Keratinocyte (primary cell): ENCODE data around the gene WARS2. TPM values are rescaled to one million over a fixed set of nuclear protein-coding genes. Genes with fewer than 3 reads are reported as not detected.

ENCODE experiments used
- DNase-seq: peaks from one replicate; pipeline ENCODE4 v3.0.0-alpha.2; 2011; ENCODE audit warnings: low read depth, missing footprints, low spot score
- FAIRE-seq: peaks from 2 replicates; lab custom pipeline; 2011; peaks lifted over from hg19 to GRCh38; lab: Jason Lieb, UNC
- H2AFZ ChIP-seq: 2 replicates; pipeline ENCODE4 v1.6.0; 2012; ENCODE audit warnings: low read length, control low read depth, inconsistent platforms; ENCODE audit not compliant: control insufficient read depth
- H3K27ac ChIP-seq: 2 replicates; pipeline ENCODE4 v1.5.1; 2011; ENCODE audit warnings: low read length; ENCODE audit not compliant: control insufficient read depth, insufficient read depth
- H3K27me3 ChIP-seq: 3 replicates; pipeline ENCODE4 v1.6.0; 2011; ENCODE audit warnings: low read length; ENCODE audit not compliant: control insufficient read depth, insufficient read depth; ENCODE audit errors: extremely low read depth
- H3K36me3 ChIP-seq, 2 experiments: 2 replicates in 1 of 2; 3 replicates in 1 of 2; pipeline ENCODE4 v1.5.1; 2011; ENCODE audit warnings: low read length in 2 of 2, mild to moderate bottlenecking in 1 of 2; ENCODE audit not compliant: control insufficient read depth in 2 of 2, insufficient read depth in 2 of 2; ENCODE audit errors: extremely low read depth in 1 of 2
- H3K4me1 ChIP-seq: 3 replicates; pipeline ENCODE4 v1.5.1; 2011; ENCODE audit warnings: low read length; ENCODE audit not compliant: control insufficient read depth, insufficient read depth; ENCODE audit errors: extremely low read depth
- H3K4me2 ChIP-seq: 3 replicates; pipeline ENCODE4 v1.6.0; 2011; ENCODE audit warnings: low read depth, low read length; ENCODE audit not compliant: control insufficient read depth, insufficient read depth; ENCODE audit errors: extremely low read depth
- H3K4me3 ChIP-seq, 3 experiments: fragments of 200-600 bp in 1 of 3; sonication (generic) in 1 of 3; 2 replicates in 2 of 3; 3 replicates in 1 of 3; pipeline ENCODE4 v1.5.1; 2011 to 2016; ENCODE audit warnings: low read length in 3 of 3, mild to moderate bottlenecking in 3 of 3, control low read depth in 2 of 3, inconsistent platforms in 1 of 3, low read depth in 1 of 3, mixed read lengths in 1 of 3, mixed run types in 1 of 3, moderate library complexity in 1 of 3; ENCODE audit not compliant: control insufficient read depth in 2 of 3, insufficient read depth in 2 of 3; ENCODE audit errors: extremely low read depth in 1 of 3
- H3K79me2 ChIP-seq: 2 replicates; pipeline ENCODE4 v1.6.0; 2012; ENCODE audit warnings: low read length; ENCODE audit not compliant: control insufficient read depth, insufficient read depth
- H3K9ac ChIP-seq: 3 replicates; pipeline ENCODE4 v1.6.0; 2011; ENCODE audit warnings: low read length; ENCODE audit not compliant: control insufficient read depth, insufficient read depth; ENCODE audit errors: extremely low read depth
- H3K9me1 ChIP-seq: 3 replicates; pipeline ENCODE4 v1.6.0; 2011; ENCODE audit warnings: low read length; ENCODE audit not compliant: control insufficient read depth, insufficient read depth; ENCODE audit errors: extremely low read depth
- H3K9me3 ChIP-seq: 2 replicates; pipeline ENCODE4 v1.5.1; 2012; ENCODE audit warnings: low read depth, low read length; ENCODE audit not compliant: control insufficient read depth
- H4K20me1 ChIP-seq: 3 replicates; pipeline ENCODE4 v1.6.0; 2011; ENCODE audit warnings: low read length; ENCODE audit not compliant: control insufficient read depth, insufficient read depth; ENCODE audit errors: extremely low read depth
- CTCF ChIP-seq, 3 experiments: IDR thresholded peaks in 1 of 3; conservative IDR thresholded peaks in 1 of 3; optimal IDR thresholded peaks in 1 of 3; 2 replicates in 2 of 3; 3 replicates in 1 of 3; pipeline versions ENCODE3 to v1.5.1; 2011; ENCODE audit warnings: low read length in 3 of 3, mild to moderate bottlenecking in 3 of 3, moderate library complexity in 2 of 3, control low read depth in 1 of 3, inconsistent platforms in 1 of 3; ENCODE audit not compliant: insufficient read depth in 2 of 3; ENCODE audit errors: extremely low read depth in 1 of 3
- EZH2 ChIP-seq: IDR thresholded peaks from one replicate; pipeline ENCODE4 v1.6.1; 2012; ENCODE audit warnings: inconsistent platforms, mild to moderate bottlenecking, low read length, moderate library complexity
- dilution Hi-C: fragments of 300-500 bp; cut with MboI; formaldehyde crosslinking; loops from one replicate; pipeline ENCODE4 v1.7.0; 2020; ENCODE audit warnings: low sequenced_read_pairs; ENCODE audit not compliant: extremely low pct_ligation_motif_present
- polyA plus RNA-seq, 5 experiments: library from polyadenylated mRNA; depleted of rRNA in 3 of 5; stranded (reverse) in 3 of 5; stranded (forward) in 1 of 5; unstranded in 1 of 5; fragments of >200 nt; gene quantifications; 1 replicate in 1 of 5; 2 replicates in 3 of 5; 3 replicates in 1 of 5; pipeline versions ENCODE4 v1.2.1 to v1.2.3, GENCODE V29; 2011 to 2012; ENCODE audit warnings: missing spikeins in 2 of 5, low read depth in 1 of 5, low replicate concordance in 1 of 5

The WARS2 gene
- polyA plus RNA-seq, 1 donor (not counting 4 experiments of a cell fraction or from before 2014, with no cell fraction given) = 10.3 TPM

GRCh38 chr1:119141020-119141424 lies 569 bp upstream of the WARS2 start:
- H3K9me3 ChIP-seq = no peaks in the 10 kb centered on the region
- H3K9me1 ChIP-seq = no peaks in the 10 kb centered on the region
- H3K79me2 ChIP-seq = peaks cover 14% of the 10 kb centered on the region
- no peaks in the 10 kb centered on the region for H3K27me3 ChIP-seq
- peak overlapping the region; percentile 68 for H2AFZ ChIP-seq
- peaks cover 29% of the 10 kb centered on the region for H3K4me1 ChIP-seq
- H4K20me1 ChIP-seq = no peaks in the 10 kb centered on the region
- DNase-seq (no peak), FAIRE-seq (no peak)
- peak overlapping the region; percentile 95 for H3K9ac ChIP-seq
- no peaks in the 10 kb centered on the region for H3K36me3 ChIP-seq
- H3K27ac ChIP-seq = peak overlapping the region; percentile 96
- no peak for TF ChIP-seq EZH2
- no peak for TF ChIP-seq CTCF (optimal IDR thresholded peaks at IDR 0.05 in 1 of 3, IDR thresholded peaks at IDR 0.05 in 1 of 3, conservative IDR thresholded peaks at IDR 0.05 in 1 of 3; ENCODE audit: extremely low read depth in 1 of 3, insufficient read depth in 2 of 3, low read length in 3 of 3)
- H3K4me3 ChIP-seq = peak overlapping the region; percentile 71 to 88 (median 76)
- H3K4me2 ChIP-seq = peak overlapping the region; percentile 95
- dilution Hi-C loops = no loop called here

- H3K4me1 ChIP-seq = peaks cover 29% of the 10 kb centered on the region
- peak overlapping the region; percentile 71 to 88 (median 76) for H3K4me3 ChIP-seq
- TF ChIP-seq EZH2 (no peak), CTCF (optimal IDR thresholded peaks at IDR 0.05 in 1 of 3, IDR thresholded peaks at IDR 0.05 in 1 of 3, conservative IDR thresholded peaks at IDR 0.05 in 1 of 3; ENCODE audit: extremely low read depth in 1 of 3, insufficient read depth in 2 of 3, low read length in 3 of 3) (peak in 1 of 3 experiments; percentile 12)
- H4K20me1 ChIP-seq = no peaks in the 10 kb centered on the region
- no peaks in the 10 kb centered on the region for H3K9me3 ChIP-seq
- dilution Hi-C loops = no loop called here
- peak overlapping the region; percentile 95 for H3K4me2 ChIP-seq
- FAIRE-seq = no peak
- DNase-seq = no peak
- peak overlapping the region; percentile 96 for H3K27ac ChIP-seq
- H3K9ac ChIP-seq = peak overlapping the region; percentile 95
- H3K79me2 ChIP-seq = peaks cover 14% of the 10 kb centered on the region
- H3K27me3 ChIP-seq = no peaks in the 10 kb centered on the region
- peak overlapping the region; percentile 95 for H2AFZ ChIP-seq
- H3K36me3 ChIP-seq = no peaks in the 10 kb centered on the region
- no peaks in the 10 kb centered on the region for H3K9me1 ChIP-seq
Measured at GRCh38 chr1:119139857-119140176, 636 bp downstream of the WARS2 start.
